Measurements from ENCODE around the gene CYP27A1.

GRCh38 chr2:218743068-218743467 is 38.9 kb upstream of the CYP27A1 start:
- TF ChIP-seq CTCF (IDR thresholded peaks at IDR 0.05; ENCODE audit: low read depth, low read length, missing input control) (no peak), RXRA (IDR thresholded peaks at IDR 0.05) (no peak)
